A549 (cell line): ENCODE results near the gene FGF14. TPM values are rescaled to one million over a fixed set of nuclear protein-coding genes. Genes with fewer than 3 reads are reported as not detected.

ENCODE experiments used
- ATAC-seq, 2 experiments: fragments of 200-7000 bp in 1 of 2; fragments of >200 bp in 1 of 2; cut with Nextera tagmentation in 1 of 2; cut with Tn5 transposase in 1 of 2; 3 replicates each; pipeline versions ENCODE4 v1.8.0 to v1.9.1; 2018 to 2020; ENCODE audit warnings: mild to moderate bottlenecking in 1 of 2, moderate library complexity in 1 of 2
- CTCF ChIA-PET: fragments of 300-600 bp; sonication (Branson Sonifier 250); formaldehyde crosslinking; extraction: SDS; loops from one replicate; lab custom pipeline; 2021; ENCODE audit warnings: antibody characterized with exemption, inconsistent platforms; lab: Yijun Ruan, JAX
- POLR2A ChIA-PET: fragments of 350-600 bp; formaldehyde crosslinking; extraction: SDS; loops from one replicate; lab custom pipeline; 2021; ENCODE audit warnings: antibody characterized with exemption, inconsistent platforms; lab: Yijun Ruan, JAX
- DNase-seq, 2 experiments: peaks; one replicate each; pipeline versions ENCODE4 v3.0.0 to v3.0.0-alpha.2; 2011 to 2016; ENCODE audit warnings: low read depth in 1 of 2, low spot score in 1 of 2
- FAIRE-seq: peaks from 2 replicates; lab custom pipeline; 2011; peaks lifted over from hg19 to GRCh38; lab: Jason Lieb, UNC
- H3K27ac ChIP-seq, 2 experiments: fragments of >200 bp; sonication (Bioruptor Twin); formaldehyde crosslinking; 3 replicates each; pipeline ENCODE4 v1.5.1; 2016 to 2017
- H3K4me1 ChIP-seq: fragments of >200 bp; sonication (Bioruptor Twin); formaldehyde crosslinking; 3 replicates; pipeline ENCODE4 v1.6.1; 2016
- H3K4me2 ChIP-seq: fragments of >200 bp; sonication (Bioruptor Twin); formaldehyde crosslinking; 3 replicates; pipeline ENCODE4 v1.6.1; 2016
- H3K4me3 ChIP-seq: fragments of >200 bp; sonication (Bioruptor Twin); formaldehyde crosslinking; 3 replicates; pipeline ENCODE4 v1.5.1; 2016
- H3K9me3 ChIP-seq: fragments of >200 bp; sonication (Bioruptor Twin); formaldehyde crosslinking; 3 replicates; pipeline ENCODE4 v1.6.1; 2016
- ATOH8 ChIP-seq: fragments of 250-450 bp; sonication (Bioruptor Pico); IDR thresholded peaks from 2 replicates; pipeline ENCODE4 v1.5.0; 2020; ENCODE audit warnings: low read depth, mild to moderate bottlenecking, moderate library complexity
- BHLHE40 ChIP-seq: IDR thresholded peaks from 2 replicates; pipeline ENCODE4 v1.6.1; 2012; ENCODE audit warnings: low read depth, low read length, inconsistent platforms
- CBX2 ChIP-seq: fragments of 200-600 bp; sonication (generic); IDR thresholded peaks from 2 replicates; pipeline ENCODE4 v1.6.1; 2016; ENCODE audit warnings: low read depth, mild to moderate bottlenecking, borderline replicate concordance
- CBX8 ChIP-seq: fragments of 200-600 bp; sonication (generic); IDR thresholded peaks from 2 replicates; pipeline ENCODE4 v1.6.1; 2016
- EHF ChIP-seq: fragments of 250-450 bp; sonication (Bioruptor Pico); IDR thresholded peaks from 2 replicates; pipeline ENCODE4 v1.5.0; 2020; ENCODE audit warnings: mild to moderate bottlenecking
- EHMT2 ChIP-seq: fragments of 200-600 bp; sonication (generic); IDR thresholded peaks from 2 replicates; pipeline ENCODE4 v1.6.1; 2016; ENCODE audit warnings: antibody characterized with exemption, low read depth, mild to moderate bottlenecking, moderate library complexity
- FOSB ChIP-seq: fragments of 250-450 bp; sonication (Bioruptor Pico); IDR thresholded peaks from 2 replicates; pipeline ENCODE4 v1.5.0; 2020; ENCODE audit warnings: mild to moderate bottlenecking, moderate library complexity
- GATA3 ChIP-seq: IDR thresholded peaks from 2 replicates; pipeline ENCODE4 v1.6.1; 2012; ENCODE audit warnings: borderline replicate concordance
- HEYL ChIP-seq: fragments of 250-450 bp; sonication (Bioruptor Pico); IDR thresholded peaks from 2 replicates; pipeline ENCODE4 v1.8.0; 2021; ENCODE audit warnings: mild to moderate bottlenecking, moderate library complexity
- HMGXB4 ChIP-seq: fragments of 250-450 bp; sonication (Bioruptor Pico); IDR thresholded peaks from 2 replicates; pipeline ENCODE4 v1.5.0; 2021; ENCODE audit warnings: mild to moderate bottlenecking, moderate library complexity, borderline replicate concordance
- HOXB5 ChIP-seq: fragments of 250-450 bp; sonication (Bioruptor Pico); IDR thresholded peaks from 2 replicates; pipeline ENCODE4 v1.5.0; 2020; ENCODE audit warnings: mild to moderate bottlenecking, moderate library complexity
- JUN ChIP-seq, 2 experiments: fragments of >200 bp; sonication (Bioruptor Twin); formaldehyde crosslinking; IDR thresholded peaks; 2 replicates in 1 of 2; 3 replicates in 1 of 2; pipeline ENCODE4 v1.6.1; 2016 to 2017
- JUNB ChIP-seq: fragments of >200 bp; sonication (Bioruptor Twin); formaldehyde crosslinking; IDR thresholded peaks from 2 replicates; pipeline ENCODE4 v1.6.1; 2016
- KDM1A ChIP-seq: fragments of 200-600 bp; sonication (generic); IDR thresholded peaks from 2 replicates; pipeline ENCODE4 v1.6.1; 2016; ENCODE audit warnings: low read depth, mild to moderate bottlenecking
- KDM5A ChIP-seq: fragments of 200-600 bp; sonication (generic); IDR thresholded peaks from 2 replicates; pipeline ENCODE4 v1.6.1; 2016; ENCODE audit warnings: antibody characterized with exemption, mild to moderate bottlenecking
- MAFK ChIP-seq: fragments of 450-650 bp; IDR thresholded peaks from 2 replicates; pipeline ENCODE4 v1.6.1; 2014; ENCODE audit not compliant: partially characterized antibody
- NFE2L2 ChIP-seq: fragments of 150-350 bp; conservative IDR thresholded peaks from 2 replicates; pipeline ENCODE4 v1.6.1; 2014; ENCODE audit warnings: low read length
- NR3C1 ChIP-seq: fragments of >200 bp; sonication (Bioruptor Twin); formaldehyde crosslinking; IDR thresholded peaks from 3 replicates; pipeline ENCODE4 v1.6.1; 2017
- PHF8 ChIP-seq: fragments of 200-600 bp; sonication (generic); IDR thresholded peaks from 2 replicates; pipeline ENCODE4 v1.6.1; 2016; ENCODE audit warnings: low read depth, mild to moderate bottlenecking, antibody characterized with exemption, moderate library complexity, borderline replicate concordance
- POLR2A ChIP-seq: IDR thresholded peaks from 2 replicates; pipeline ENCODE4 v1.6.1; 2012; ENCODE audit warnings: mild to moderate bottlenecking, low read length
- POLR2AphosphoS2 ChIP-seq: conservative IDR thresholded peaks from 2 replicates; pipeline ENCODE4 v1.6.1; 2012; ENCODE audit warnings: low read length, improper control_type of control experiment, inconsistent platforms
- RAD21 ChIP-seq, 2 experiments: fragments of >200 bp in 1 of 2; sonication (Bioruptor Twin) in 1 of 2; formaldehyde crosslinking in 1 of 2; IDR thresholded peaks in 1 of 2; conservative IDR thresholded peaks in 1 of 2; 2 replicates in 1 of 2; 3 replicates in 1 of 2; pipeline ENCODE4 v1.6.1; 2012 to 2018; ENCODE audit warnings: inconsistent platforms in 1 of 2
- RARB ChIP-seq: fragments of 250-450 bp; sonication (Bioruptor Pico); IDR thresholded peaks from 2 replicates; pipeline ENCODE4 v1.8.0; 2021; ENCODE audit warnings: mild to moderate bottlenecking, moderate library complexity
- REST ChIP-seq: fragments of 200-600 bp; sonication (generic); IDR thresholded peaks from 2 replicates; pipeline ENCODE4 v1.6.1; 2016; ENCODE audit warnings: antibody characterized with exemption, mild to moderate bottlenecking, moderate library complexity
- RNF2 ChIP-seq: fragments of 200-600 bp; sonication (generic); IDR thresholded peaks from 2 replicates; pipeline ENCODE4 v1.6.1; 2016; ENCODE audit warnings: low read depth, mild to moderate bottlenecking, antibody characterized with exemption, moderate library complexity, borderline replicate concordance
- SMC3 ChIP-seq: fragments of >200 bp; sonication (Bioruptor Twin); formaldehyde crosslinking; IDR thresholded peaks from 3 replicates; pipeline ENCODE4 v1.6.1; 2018; ENCODE audit warnings: inconsistent platforms
- TFCP2L1 ChIP-seq: fragments of 250-450 bp; sonication (Bioruptor Pico); IDR thresholded peaks from 2 replicates; pipeline ENCODE4 v1.5.0; 2021; ENCODE audit warnings: mild to moderate bottlenecking
- ZC3H11A ChIP-seq: fragments of 450-650 bp; IDR thresholded peaks from 2 replicates; pipeline ENCODE4 v1.6.1; 2014; ENCODE audit warnings: antibody characterized with exemption, mild to moderate bottlenecking
- WGBS: methylation state at CpG from one replicate; pipeline ENCODE4 v1.1.6; 2017; ENCODE audit errors: missing lambda C conversion rate; 5-methylcytosine and 5-hydroxymethylcytosine counted together
- polyA plus RNA-seq, 4 experiments: library from polyadenylated mRNA; depleted of rRNA in 3 of 4; stranded (reverse); fragments of >200 nt; fragmentation: RNase III in 1 of 4; extraction: RNeasy Plus Mini Kit Qiagen cat#74134 plus additional on column Dnase treatment in 1 of 4; gene quantifications; 2 replicates in 3 of 4; 3 replicates in 1 of 4; pipeline ENCODE4 v1.2.3, GENCODE V29; 2011 to 2017

FGF14 gene
- polyA plus RNA-seq, 2 of the 4 experiments (the other 2 are of a cell fraction): not detected

- Histone ChIP-seq H3K4me1 (no peaks in the 10 kb centered on the region), H3K4me2 (no peak overlapping the region), H3K27ac (no peak overlapping the region), H3K9me3 (no peaks in the 10 kb centered on the region), H3K4me3 (no peak overlapping the region)
- FAIRE-seq: no peak
- POLR2A ChIA-PET: no interaction called here
- no peak for ATAC-seq
- 0% methylated on average over 2 of the region's 2 CpGs for WGBS
- no peak for TF ChIP-seq REST
- no peak for TF ChIP-seq HEYL (CRISPR knock-in tag)
- TF ChIP-seq FOSB (CRISPR knock-in tag): no peak
- TF ChIP-seq KDM5A: no peak
- TF ChIP-seq RNF2: no peak
- TF ChIP-seq PHF8: no peak
- no peak for TF ChIP-seq HMGXB4 (CRISPR knock-in tag)
- no peak for TF ChIP-seq ATOH8 (CRISPR knock-in tag)
- TF ChIP-seq NFE2L2: no peak
- no peak for TF ChIP-seq CBX2
- no peak for TF ChIP-seq POLR2AphosphoS2
- CTCF ChIA-PET: no interaction called here
- no peak for DNase-seq
These were observed 361.0 kb downstream of the FGF14 start for GRCh38 chr13:102040812-102041211.

DNA sequence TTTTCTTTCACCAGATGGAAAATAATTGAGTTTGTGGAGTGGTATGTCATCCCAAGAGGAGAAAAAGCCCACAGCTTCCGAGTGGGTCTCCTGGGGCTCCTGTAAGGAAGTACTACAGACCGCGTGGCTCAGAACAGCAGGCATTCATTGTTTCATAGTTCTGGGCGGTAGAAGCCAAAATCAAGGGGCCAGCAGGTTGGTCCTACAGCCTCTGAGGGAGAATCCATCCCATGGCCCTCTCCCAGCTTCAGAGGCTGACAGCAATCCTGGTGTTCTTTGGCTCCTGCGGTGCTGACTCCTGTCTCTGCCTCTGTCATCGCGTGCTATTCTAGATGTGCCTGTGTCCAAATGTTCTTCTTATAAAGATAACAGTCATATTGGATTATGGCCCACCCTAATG, 362.6 kb downstream of the FGF14 start:
- Histone ChIP-seq H3K4me2 (no peak overlapping the region), H3K9me3 (no peaks in the 10 kb centered on the region), H3K4me1 (no peaks in the 10 kb centered on the region)
- ATAC-seq (no peak), DNase-seq (no peak)
- WGBS: 31% methylated on average over 7 of the region's 7 CpGs
- POLR2A ChIA-PET: no interaction called here
- TF ChIP-seq EHMT2 (no peak), NR3C1 (no peak), EHF (CRISPR knock-in tag) (no peak), MAFK (no peak), POLR2AphosphoS2 (no peak), JUN (IDR thresholded peaks at IDR 0.05) (no peak), ATOH8 (CRISPR knock-in tag) (no peak), TFCP2L1 (CRISPR knock-in tag) (no peak), SMC3 (no peak), ZC3H11A (no peak), RARB (no peak), POLR2A (no peak), RAD21 (conservative IDR thresholded peaks at IDR 0.05 in 1 of 2, IDR thresholded peaks at IDR 0.05 in 1 of 2) (no peak), CBX2 (no peak), JUNB (no peak), KDM1A (no peak), HOXB5 (CRISPR knock-in tag) (no peak), BHLHE40 (no peak), CBX8 (no peak), GATA3 (no peak)
- TF ChIP-seq, all 56 proteins: peak for 0
- FAIRE-seq: no peak
- Histone ChIP-seq H3K4me3 (no peak overlapping the region), H3K27ac (no peak overlapping the region)
- CTCF ChIA-PET: no interaction called here
